ENCODE results near the gene ZFP62. TPM values are rescaled to one million over a fixed set of nuclear protein-coding genes. Genes with fewer than 3 reads are reported as not detected.

The ZFP62 gene
- total and polyA plus RNA-seq, 7 donors, result 6.0 to 25.6 (median 11.7) TPM

GRCh38 chr5:180821538-180821937 is 39.5 kb downstream of the ZFP62 start:
- 90 to 96% (median 92%) methylated on average over 4 of the region's 4 CpGs for WGBS, 3 donors
- H3K36me3 ChIP-seq (ENCODE audit: insufficient read depth in 1 of 2, low read depth in 1 of 2), result no peaks in the 10 kb centered on the region
- H3K27me3 ChIP-seq (ENCODE audit: insufficient read depth in 3 of 3, low read length in 2 of 3), result no peaks in the 10 kb centered on the region
- H3K27ac ChIP-seq, result peak overlapping the region; percentile 65
- no peak overlapping the region for H3K4me3 ChIP-seq
- H3K9me3 ChIP-seq, result no peaks in the 10 kb centered on the region
- H3K4me1 ChIP-seq, result peaks cover 26% of the 10 kb centered on the region
- ATAC-seq (no peak), DNase-seq (no peak)
- intact Hi-C loops (cut with DNase I), result no loop called here
- TF ChIP-seq CTCF (IDR thresholded peaks at IDR 0.05), result no peak

GRCh38 chr5:180820788-180821321 is 40.2 kb downstream of the ZFP62 start:
- intact Hi-C loops (cut with DNase I), result no loop called here
- Histone ChIP-seq H3K4me1 (peaks cover 28% of the 10 kb centered on the region), H3K27ac (peak overlapping the region; percentile 65), H3K36me3 (ENCODE audit: insufficient read depth in 1 of 2, low read depth in 1 of 2) (no peaks in the 10 kb centered on the region), H3K4me3 (no peak overlapping the region), H3K9me3 (no peaks in the 10 kb centered on the region), H3K27me3 (ENCODE audit: insufficient read depth in 3 of 3, low read length in 2 of 3) (no peaks in the 10 kb centered on the region)
- ATAC-seq (peak in 1 of 4 donors; percentile 29), DNase-seq (no peak)
- no peak for TF ChIP-seq CTCF (IDR thresholded peaks at IDR 0.05)
- WGBS, 3 donors, result 63 to 68% (median 66%) methylated on average over 3 of the region's 3 CpGs

GRCh38 chr5:180818677-180819341 is 42.3 kb downstream of the ZFP62 start:
- intact Hi-C loops (cut with DNase I), result loop anchor here in 1 of 2 donors (5.0 kb wide), 1 partner anchor 43 kb away; the partner anchor contains the start of gene ZFP62
- no peak for DNase-seq
- H3K9me3 ChIP-seq, result no peaks in the 10 kb centered on the region
- no peaks in the 10 kb centered on the region for H3K27me3 ChIP-seq (ENCODE audit: insufficient read depth in 3 of 3, low read length in 2 of 3)
- no peak for TF ChIP-seq CTCF (IDR thresholded peaks at IDR 0.05)
- peak overlapping the region; percentile 74 for H3K27ac ChIP-seq
- no peak for ATAC-seq
- 48 to 57% (median 48%) methylated on average over 6 of the region's 6 CpGs for WGBS, 3 donors
- peak overlapping the region; percentile 22 for H3K4me3 ChIP-seq
- no peaks in the 10 kb centered on the region for H3K36me3 ChIP-seq (ENCODE audit: insufficient read depth in 1 of 2, low read depth in 1 of 2)
- peaks cover 23% of the 10 kb centered on the region for H3K4me1 ChIP-seq

GRCh38 chr5:180817893-180818674 is 43.0 kb downstream of the ZFP62 start:
- no peak for TF ChIP-seq CTCF (IDR thresholded peaks at IDR 0.05)
- intact Hi-C loops (cut with DNase I), result loop anchor here in 1 of 2 donors (5.0 kb wide), 1 partner anchor 44 kb away; the partner anchor contains the start of gene ZFP62
- peak overlapping the region; percentile 22 for H3K4me3 ChIP-seq

More at GRCh38 chr5:180817893-180818674, 43.0 kb downstream of the ZFP62 start:
- Histone ChIP-seq H3K9me3 (no peaks in the 10 kb centered on the region), H3K36me3 (ENCODE audit: insufficient read depth in 1 of 2, low read depth in 1 of 2) (no peaks in the 10 kb centered on the region), H3K4me1 (peaks cover 23% of the 10 kb centered on the region), H3K27me3 (ENCODE audit: insufficient read depth in 3 of 3, low read length in 2 of 3) (no peaks in the 10 kb centered on the region), H3K27ac (peak overlapping the region; percentile 74)
- ATAC-seq (peak in 2 of 4 donors; percentile 57 to 62), DNase-seq (no peak)
- WGBS, 3 donors, result 28 to 39% (median 33%) methylated on average over 13 of the region's 13 CpGs

All from psoas muscle (tissue), 8 donors.